IMR-90 (cell line): ENCODE measurements around the gene LAMP5. TPM values are rescaled to one million over a fixed set of nuclear protein-coding genes. Genes with fewer than 3 reads are reported as not detected.

Experiments
- ATAC-seq: fragments of 200-7000 bp; cut with Tn5 transposase; 2 replicates; pipeline ENCODE4 v1.9.1; 2020; ENCODE audit warnings: low read depth, mild to moderate bottlenecking, moderate library complexity
- BruUV-seq: library from RNA; stranded (reverse); fragments of 400-500 nt; replicated peaks from 2 replicates; lab custom pipeline; 2021; lab: Mats Ljungman, UMichigan
- CTCF ChIA-PET: fragments of 300-600 bp; formaldehyde crosslinking; extraction: SDS; loops from one replicate; lab custom pipeline; 2021; ENCODE audit warnings: antibody characterized with exemption; lab: Yijun Ruan, JAX
- POLR2A ChIA-PET: fragments of 300-600 bp; sonication (Branson Sonifier 250); formaldehyde crosslinking; loops from one replicate; lab custom pipeline; 2022; ENCODE audit warnings: antibody characterized with exemption; ENCODE audit not compliant: unreplicated experiment; lab: Charles Lee
- DNase-seq: peaks from one replicate; pipeline ENCODE4 v3.0.0; 2013
- H2AFZ ChIP-seq: replicated peaks from 2 replicates; pipeline ENCODE3; 2013; ENCODE audit warnings: low read length, mild to moderate bottlenecking; ENCODE audit not compliant: poor library complexity
- H2AK5ac ChIP-seq: 2 replicates; pipeline ENCODE4 v1.6.1; 2013; ENCODE audit warnings: low read depth, low read length, inconsistent platforms
- H2AK9ac ChIP-seq: replicated peaks from 2 replicates; pipeline ENCODE3; 2013; ENCODE audit warnings: mild to moderate bottlenecking, low read depth, low read length, moderate library complexity; ENCODE audit not compliant: poor library complexity
- H2BK120ac ChIP-seq: 2 replicates; pipeline ENCODE4 v1.6.1; 2013; ENCODE audit warnings: low read depth, low read length, inconsistent platforms
- H2BK15ac ChIP-seq: 3 replicates; pipeline ENCODE4 v1.6.1; 2013; ENCODE audit warnings: low read depth, low read length, inconsistent platforms
- H2BK20ac ChIP-seq: 2 replicates; pipeline ENCODE4 v1.6.1; 2013; ENCODE audit warnings: low read depth, mild to moderate bottlenecking, inconsistent platforms, low read length, moderate library complexity
- H2BK5ac ChIP-seq: 2 replicates; pipeline ENCODE4 v1.6.1; 2013; ENCODE audit warnings: mild to moderate bottlenecking, low read depth, low read length, inconsistent platforms; ENCODE audit not compliant: poor library complexity, severe bottlenecking
- H3K14ac ChIP-seq: replicated peaks from 2 replicates; pipeline ENCODE4 v1.6.1; 2013; ENCODE audit warnings: low read depth, low read length, inconsistent platforms
- H3K18ac ChIP-seq: 2 replicates; pipeline ENCODE4 v1.6.1; 2013; ENCODE audit warnings: low read depth, low read length, control low read depth
- H3K23ac ChIP-seq: 2 replicates; pipeline ENCODE4 v1.6.1; 2013; ENCODE audit warnings: low read depth, low read length, inconsistent platforms
- H3K27ac ChIP-seq: 2 replicates; pipeline ENCODE4 v1.5.1; 2013; ENCODE audit warnings: mild to moderate bottlenecking, control low read depth, low read length; ENCODE audit not compliant: insufficient read depth
- H3K27me3 ChIP-seq: 2 replicates; pipeline ENCODE4 v1.6.1; 2013; ENCODE audit warnings: low read length; ENCODE audit not compliant: control insufficient read depth, insufficient read depth
- H3K36me3 ChIP-seq: 2 replicates; pipeline ENCODE4 v1.6.1; 2013; ENCODE audit warnings: low read length, mixed read lengths; ENCODE audit not compliant: control insufficient read depth, insufficient read depth
- H3K4ac ChIP-seq: 2 replicates; pipeline ENCODE4 v1.6.1; 2013; ENCODE audit warnings: low read depth, low read length, inconsistent platforms
- H3K4me1 ChIP-seq: 2 replicates; pipeline ENCODE4 v1.6.1; 2013; ENCODE audit warnings: low read length, mixed read lengths; ENCODE audit not compliant: control insufficient read depth, insufficient read depth
- H3K4me2 ChIP-seq: 2 replicates; pipeline ENCODE4 v1.6.1; 2013; ENCODE audit warnings: low read depth, mild to moderate bottlenecking, control low read depth, low read length, moderate library complexity
- H3K4me3 ChIP-seq: 2 replicates; pipeline ENCODE4 v1.5.1; 2013; ENCODE audit warnings: low read depth, mild to moderate bottlenecking, control low read depth, low read length, moderate library complexity; ENCODE audit not compliant: insufficient read depth
- H3K56ac ChIP-seq: 2 replicates; pipeline ENCODE4 v1.6.1; 2013; ENCODE audit warnings: low read length, inconsistent platforms; ENCODE audit not compliant: insufficient read depth; ENCODE audit errors: extremely low read depth
- H3K79me1 ChIP-seq, 2 experiments: 2 replicates each; pipeline ENCODE4 v1.6.1; 2013; ENCODE audit warnings: low read length in 2 of 2, inconsistent platforms in 1 of 2, low read depth in 1 of 2
- H3K9ac ChIP-seq: 2 replicates; pipeline ENCODE4 v1.6.1; 2013; ENCODE audit warnings: low read depth, low read length, control low read depth
- H3K9me1 ChIP-seq: 2 replicates; pipeline ENCODE4 v1.6.1; 2013; ENCODE audit warnings: low read length, inconsistent platforms; ENCODE audit not compliant: insufficient read depth
- H3K9me3 ChIP-seq: 2 replicates; pipeline ENCODE4 v1.6.1; 2013; ENCODE audit warnings: low read length; ENCODE audit not compliant: control insufficient read depth, insufficient read depth
- H4K20me1 ChIP-seq: 2 replicates; pipeline ENCODE4 v1.6.1; 2013; ENCODE audit warnings: low read length, inconsistent platforms; ENCODE audit not compliant: insufficient read depth
- H4K5ac ChIP-seq: 2 replicates; pipeline ENCODE4 v1.6.1; 2013; ENCODE audit warnings: mild to moderate bottlenecking, low read depth, low read length, control low read depth
- H4K8ac ChIP-seq, 2 experiments: 2 replicates each; pipeline ENCODE4 v1.6.1; 2013; ENCODE audit warnings: low read depth in 2 of 2, low read length in 2 of 2, control low read depth in 1 of 2, inconsistent platforms in 1 of 2
- H4K91ac ChIP-seq: 2 replicates; pipeline ENCODE4 v1.6.1; 2013; ENCODE audit warnings: low read depth, low read length, inconsistent platforms; ENCODE audit not compliant: insufficient read depth
- CEBPB ChIP-seq: IDR thresholded peaks from 2 replicates; pipeline ENCODE4 v1.6.1; 2012; ENCODE audit warnings: low read depth, low read length, improper control_type of control experiment
- CHD1 ChIP-seq: IDR thresholded peaks from 2 replicates; pipeline ENCODE4 v1.6.1; 2012; ENCODE audit warnings: low read depth, low read length, improper control_type of control experiment
- CTCF ChIP-seq: conservative IDR thresholded peaks from 2 replicates; pipeline ENCODE4 v1.5.1; 2012; ENCODE audit warnings: mild to moderate bottlenecking, low read depth, low read length, improper control_type of control experiment
- ELK1 ChIP-seq: fragments of 150-350 bp; IDR thresholded peaks from 2 replicates; pipeline ENCODE4 v1.6.1; 2016; ENCODE audit warnings: low read depth, mild to moderate bottlenecking, low read length, moderate library complexity, borderline replicate concordance
- FOS ChIP-seq: fragments of 150-350 bp; IDR thresholded peaks from 2 replicates; pipeline ENCODE4 v1.6.1; 2016; ENCODE audit warnings: low read depth, low read length
- MAFK ChIP-seq: IDR thresholded peaks from 2 replicates; pipeline ENCODE4 v1.6.1; 2012; ENCODE audit warnings: low read depth, low read length, improper control_type of control experiment
- MAZ ChIP-seq: IDR thresholded peaks from 2 replicates; pipeline ENCODE4 v1.6.1; 2012; ENCODE audit warnings: low read depth, mild to moderate bottlenecking, low read length, improper control_type of control experiment, moderate library complexity, borderline replicate concordance
- MXI1 ChIP-seq: IDR thresholded peaks from 2 replicates; pipeline ENCODE4 v1.6.1; 2012; ENCODE audit warnings: low read depth, mild to moderate bottlenecking, low read length, moderate library complexity, borderline replicate concordance
- NFE2L2 ChIP-seq: fragments of 150-350 bp; IDR thresholded peaks from 2 replicates; pipeline ENCODE4 v1.6.1; 2016; ENCODE audit warnings: low read depth, mild to moderate bottlenecking, low read length
- POLR2A ChIP-seq: IDR thresholded peaks from 2 replicates; pipeline ENCODE4 v1.6.1; 2012; ENCODE audit warnings: mild to moderate bottlenecking, low read depth, low read length
- RCOR1 ChIP-seq: IDR thresholded peaks from 2 replicates; pipeline ENCODE4 v1.6.1; 2012; ENCODE audit warnings: mild to moderate bottlenecking, low read length, improper control_type of control experiment; ENCODE audit not compliant: insufficient replicate concordance
- RFX5 ChIP-seq: IDR thresholded peaks from 2 replicates; pipeline ENCODE4 v1.8.0; 2012; ENCODE audit warnings: low read depth, mild to moderate bottlenecking, low read length, moderate library complexity
- SMC3 ChIP-seq: fragments of 150-350 bp; IDR thresholded peaks from 2 replicates; pipeline ENCODE4 v1.6.1; 2016; ENCODE audit warnings: low read depth, mild to moderate bottlenecking, antibody characterized with exemption, low read length, moderate library complexity
- USF2 ChIP-seq: fragments of 150-350 bp; IDR thresholded peaks from 2 replicates; pipeline ENCODE4 v1.6.1; 2017; ENCODE audit warnings: mild to moderate bottlenecking, antibody characterized with exemption, low read length, low read depth
- WGBS, 2 experiments: methylation state at CpG; one replicate each; pipeline versions ENCODE4 v1.1.5 to v1.1.7; 2013; ENCODE audit warnings: missing lambda C conversion rate in 2 of 2; ENCODE audit not compliant: insufficient read length in 1 of 2; ENCODE audit errors: extremely low coverage in 2 of 2; 5-methylcytosine and 5-hydroxymethylcytosine counted together
- dilution Hi-C: fragments of 300-500 bp; cut with HindIII; formaldehyde crosslinking; loops from one replicate; pipeline ENCODE4 v1.14.3; 2018; ENCODE audit warnings: low sequenced_read_pairs; ENCODE audit not compliant: unreplicated experiment
- in situ Hi-C: fragments of 300-500 bp; cut with MboI; formaldehyde crosslinking; loops from 3 replicates; pipeline ENCODE4 v1.14.3; 2019; ENCODE audit warnings: low sequenced_read_pairs, inconsistent platforms, mixed read lengths
- intact Hi-C: fragments of 100-400 bp; cut with micrococcal nuclease; formaldehyde crosslinking; loops from 2 replicates; pipeline ENCODE4 v1.10.0; 2022
- polyA plus RNA-seq, 3 experiments: library from polyadenylated mRNA; depleted of rRNA; stranded (reverse); fragments of >200 nt; gene quantifications; 2 replicates each; pipeline ENCODE4 v1.2.3, GENCODE V29; 2012; ENCODE audit warnings: low replicate concordance in 1 of 3
- total RNA-seq: library from RNA; depleted of rRNA; stranded (reverse); fragments of >200 nt; gene quantifications from 2 replicates; pipeline ENCODE4 v1.2.3, GENCODE V29; 2012

The LAMP5 gene
- total and polyA plus RNA-seq, 2 of the 4 experiments (the other 2 are of a cell fraction) = not detected

- no TSS peak for BruUV-seq
- Histone ChIP-seq H3K9me1 (no peaks in the 10 kb centered on the region; the same call in 1 of the 2 replicates), H3K9ac (no peak overlapping the region), H2BK20ac (no peak overlapping the region), H4K5ac (no peak overlapping the region), H3K36me3 (no peaks in the 10 kb centered on the region), H4K8ac (no peak overlapping the region), H3K27me3 (no peaks in the 10 kb centered on the region), H3K23ac (no peak overlapping the region), H3K56ac (no peak overlapping the region), H3K79me1 (no peaks in the 10 kb centered on the region), H3K4me1 (no peaks in the 10 kb centered on the region), H2BK15ac (no peak overlapping the region), H3K9me3 (no peaks in the 10 kb centered on the region), H2AK5ac (no peak overlapping the region), H3K14ac (0 out of 2 replicates have a peak overlapping the region, but pooled peaks have one; percentile 11), H3K4me2 (no peak overlapping the region), H4K91ac (no peak overlapping the region), H3K18ac (no peak overlapping the region), H2BK5ac (no peak overlapping the region), H3K4ac (no peak overlapping the region), H2AFZ (no peak overlapping the region), H3K27ac (no peak overlapping the region), H2BK120ac (no peak overlapping the region), H4K20me1 (no peaks in the 10 kb centered on the region), H3K4me3 (no peak overlapping the region), H2AK9ac (no peak overlapping the region)
- DNase-seq = no peak
- intact Hi-C loops (no loop called here), dilution Hi-C loops (no loop called here), in situ Hi-C loops (no loop called here)
- CTCF ChIA-PET = no interaction called here
- POLR2A ChIA-PET = no interaction called here
- TF ChIP-seq FOS = no peak
- TF ChIP-seq RCOR1 = no peak
- TF ChIP-seq SMC3 = no peak
- no peak for TF ChIP-seq MXI1
- no peak for TF ChIP-seq CEBPB
- TF ChIP-seq USF2 = no peak
- TF ChIP-seq MAFK = no peak
- TF ChIP-seq NFE2L2 = no peak
- TF ChIP-seq CHD1 = no peak
- no peak for TF ChIP-seq MAZ
- no peak for TF ChIP-seq CTCF
- no peak for TF ChIP-seq POLR2A
- TF ChIP-seq RFX5 = no peak
- no peak for TF ChIP-seq ELK1
- 62% methylated on average over 3 of the region's 3 CpGs; no CpG with 5 or more reads in 1 of the 2 experiments for WGBS, 2 experiments
- ATAC-seq = no peak
Observed at GRCh38 chr20:9490161-9490560, 24.2 kb upstream of the LAMP5 start.
